Suprapubic skin (tissue), 4 donors: ENCODE measurements around the gene CYFIP1. TPM values are rescaled to one million over a fixed set of nuclear protein-coding genes. Genes with fewer than 3 reads are reported as not detected.

Experiments used
- DNase-seq, 2 donors: peaks; one replicate each; pipeline ENCODE4 v3.0.0-alpha.2; 2019; ENCODE audit warnings: low spot score in 2 of 2
- H3K27ac ChIP-seq: fragments of 200-600 bp; sonication (generic); one replicate; pipeline ENCODE4 v1.5.1; 2019
- H3K27me3 ChIP-seq: fragments of 200-600 bp; sonication (generic); one replicate; pipeline ENCODE4 v1.5.1; 2019
- H3K36me3 ChIP-seq: fragments of 200-600 bp; sonication (generic); one replicate; pipeline ENCODE4 v1.5.1; 2019
- H3K4me1 ChIP-seq: fragments of 200-600 bp; sonication (generic); one replicate; pipeline ENCODE4 v1.5.1; 2019
- H3K4me3 ChIP-seq: fragments of 200-600 bp; sonication (generic); one replicate; pipeline ENCODE4 v1.5.1; 2019; ENCODE audit warnings: mild to moderate bottlenecking
- H3K9me3 ChIP-seq: fragments of 200-600 bp; sonication (generic); one replicate; pipeline ENCODE4 v1.5.1; 2019
- CTCF ChIP-seq, 2 donors: fragments of 200-600 bp in 1 of 2; fragments of 450-650 bp in 1 of 2; sonication (generic) in 1 of 2; IDR thresholded peaks; one replicate each; pipeline ENCODE4 v1.5.1; 2016 to 2019; ENCODE audit warnings: antibody characterized with exemption in 2 of 2, mild to moderate bottlenecking in 1 of 2, moderate library complexity in 1 of 2
- EP300 ChIP-seq: sonication (generic); formaldehyde crosslinking; IDR thresholded peaks from one replicate; pipeline ENCODE4 v1.6.1; 2017; ENCODE audit warnings: antibody characterized with exemption
- POLR2A ChIP-seq, 2 donors: fragments of 450-650 bp; IDR thresholded peaks; one replicate each; pipeline ENCODE4 v1.6.1; 2017; ENCODE audit warnings: antibody characterized with exemption in 2 of 2, mild to moderate bottlenecking in 2 of 2, moderate library complexity in 2 of 2
- POLR2AphosphoS5 ChIP-seq, 3 donors: sonication (generic); formaldehyde crosslinking; IDR thresholded peaks; one replicate each; pipeline ENCODE4 v1.6.1; 2017; ENCODE audit warnings: antibody characterized with exemption in 3 of 3
- WGBS: methylation state at CpG from one replicate; pipeline ENCODE4 v1.1.5; 2018; 5-methylcytosine and 5-hydroxymethylcytosine counted together
- total RNA-seq, 4 donors: library from RNA; depleted of rRNA; stranded (reverse); fragments of >200 nt; gene quantifications; one replicate each; pipeline ENCODE4 v1.1.0, GENCODE V29; 2016

CYFIP1 gene
- total RNA-seq, 4 donors from 2014 or later, result 77.5 to 106 (median 99.4) TPM

- TF ChIP-seq EP300, result no peak
- no peak for TF ChIP-seq CTCF (IDR thresholded peaks at IDR 0.05)
- TF ChIP-seq POLR2AphosphoS5 (IDR thresholded peaks at IDR 0.05), result no peak
- TF ChIP-seq POLR2A (IDR thresholded peaks at IDR 0.05), result no peak
- Histone ChIP-seq H3K4me1 (peaks cover 7% of the 10 kb centered on the region), H3K36me3 (peaks cover 67% of the 10 kb centered on the region), H3K27me3 (no peaks in the 10 kb centered on the region), H3K4me3 (no peak overlapping the region), H3K27ac (no peak overlapping the region), H3K9me3 (no peaks in the 10 kb centered on the region)
- WGBS, result 91% methylated on average over 9 of the region's 9 CpGs
- no peak for DNase-seq
These were observed 46.5 kb downstream of the CYFIP1 start for GRCh38 chr15:22933641-22934061.

GRCh38 chr15:22931784-22932536, 48.2 kb downstream of the CYFIP1 start:
- Histone ChIP-seq H3K27ac (no peak overlapping the region), H3K4me3 (no peak overlapping the region), H3K36me3 (peaks cover 58% of the 10 kb centered on the region), H3K9me3 (no peaks in the 10 kb centered on the region), H3K27me3 (no peaks in the 10 kb centered on the region), H3K4me1 (peaks cover 7% of the 10 kb centered on the region)
- 91% methylated on average over 25 of the region's 28 CpGs for WGBS
- no peak for DNase-seq
- no peak for TF ChIP-seq CTCF (IDR thresholded peaks at IDR 0.05)
- no peak for TF ChIP-seq EP300
- no peak for TF ChIP-seq POLR2AphosphoS5 (IDR thresholded peaks at IDR 0.05)
- TF ChIP-seq POLR2A (IDR thresholded peaks at IDR 0.05), result no peak

GRCh38 chr15:22930782-22931484, 49.2 kb downstream of the CYFIP1 start:
- no peaks in the 10 kb centered on the region for H3K27me3 ChIP-seq
- no peaks in the 10 kb centered on the region for H3K9me3 ChIP-seq
- peaks cover 7% of the 10 kb centered on the region for H3K4me1 ChIP-seq
- H3K4me3 ChIP-seq, result no peak overlapping the region
- WGBS, result 36% methylated on average over 10 of the region's 10 CpGs
- peak overlapping the region; percentile 18 for H3K27ac ChIP-seq
- no peak for TF ChIP-seq POLR2AphosphoS5 (IDR thresholded peaks at IDR 0.05)
- TF ChIP-seq CTCF (IDR thresholded peaks at IDR 0.05), result no peak
- no peak for TF ChIP-seq POLR2A (IDR thresholded peaks at IDR 0.05)
- no peak for TF ChIP-seq EP300
- DNase-seq, result no peak
- H3K36me3 ChIP-seq, result peaks cover 51% of the 10 kb centered on the region

- Histone ChIP-seq H3K4me3 (no peak overlapping the region), H3K27me3 (no peaks in the 10 kb centered on the region), H3K9me3 (no peaks in the 10 kb centered on the region), H3K36me3 (peaks cover 60% of the 10 kb centered on the region), H3K4me1 (peaks cover 7% of the 10 kb centered on the region), H3K27ac (no peak overlapping the region)
- TF ChIP-seq EP300 (no peak), POLR2A (IDR thresholded peaks at IDR 0.05) (no peak), POLR2AphosphoS5 (IDR thresholded peaks at IDR 0.05) (no peak), CTCF (IDR thresholded peaks at IDR 0.05) (no peak)
- WGBS, result 95% methylated on average over 25 of the region's 25 CpGs
- DNase-seq, result no peak
These were observed 52.4 kb downstream of the CYFIP1 start for GRCh38 chr15:22927761-22928160.

- no peak for TF ChIP-seq POLR2A (IDR thresholded peaks at IDR 0.05)
- TF ChIP-seq CTCF (IDR thresholded peaks at IDR 0.05), result no peak
- TF ChIP-seq EP300, result no peak
- TF ChIP-seq POLR2AphosphoS5 (IDR thresholded peaks at IDR 0.05), result no peak
- no peak overlapping the region for H3K27ac ChIP-seq
- H3K4me1 ChIP-seq, result peaks cover 2% of the 10 kb centered on the region
- no peaks in the 10 kb centered on the region for H3K9me3 ChIP-seq
- WGBS, result 98% methylated on average over 16 of the region's 17 CpGs
- no peak for DNase-seq
- no peak overlapping the region for H3K4me3 ChIP-seq
- H3K36me3 ChIP-seq, result peaks cover 55% of the 10 kb centered on the region
- no peaks in the 10 kb centered on the region for H3K27me3 ChIP-seq
These were observed 54.3 kb downstream of the CYFIP1 start for GRCh38 chr15:22925875-22926274.
